Heart right ventricle (tissue), 16 donors: ENCODE measurements around the gene RALGPS1. TPM values are rescaled to one million over a fixed set of nuclear protein-coding genes. Genes with fewer than 3 reads are reported as not detected.

Experiments used
- ATAC-seq, 8 donors: fragments of 200-7000 bp; cut with Tn5 transposase; one replicate each; pipeline ENCODE4 v1.9.1; 2020; ENCODE audit warnings: mild to moderate bottlenecking in 8 of 8, moderate library complexity in 8 of 8, moderate number of reproducible peaks in 1 of 8
- DNase-seq, 2 donors: peaks; one replicate each; pipeline ENCODE4 v3.0.0-alpha.2; 2020
- H3K27ac ChIP-seq, 10 donors: fragments of 200-600 bp; sonication (generic) in 2 of 10; one replicate each; pipeline versions ENCODE4 v1.5.0 to v1.8.0; 2020 to 2022; ENCODE audit warnings: mild to moderate bottlenecking in 3 of 10
- H3K27me3 ChIP-seq, 7 donors: fragments of 200-600 bp; one replicate each; pipeline ENCODE4 v1.8.0; 2021 to 2022; ENCODE audit warnings: mild to moderate bottlenecking in 2 of 7
- H3K36me3 ChIP-seq, 9 donors: fragments of 200-600 bp; sonication (generic) in 1 of 9; one replicate each; pipeline versions ENCODE4 v1.5.0 to v1.8.0; 2020 to 2022; ENCODE audit warnings: mild to moderate bottlenecking in 2 of 9
- H3K4me1 ChIP-seq, 9 donors: fragments of 200-600 bp; sonication (generic) in 1 of 9; one replicate each; pipeline versions ENCODE4 v1.5.0 to v1.8.0; 2020 to 2022; ENCODE audit warnings: mild to moderate bottlenecking in 4 of 9
- H3K4me3 ChIP-seq, 10 donors: fragments of 200-600 bp; sonication (generic) in 2 of 10; one replicate each; pipeline versions ENCODE4 v1.5.0 to v1.8.0; 2020 to 2022; ENCODE audit warnings: mild to moderate bottlenecking in 7 of 10, moderate library complexity in 2 of 10
- H3K9me3 ChIP-seq, 11 donors: fragments of 200-600 bp in 10 of 11; sonication (generic) in 2 of 11; one replicate each; pipeline versions ENCODE4 v1.5.0 to v1.8.0; 2013 to 2022; ENCODE audit warnings: mild to moderate bottlenecking in 2 of 11, control low read depth in 1 of 11, moderate library complexity in 1 of 11
- CTCF ChIP-seq, 9 donors: fragments of 200-600 bp; sonication (generic) in 2 of 9; IDR thresholded peaks; one replicate each; pipeline versions ENCODE4 v1.5.0 to v1.8.0; 2021 to 2022; ENCODE audit warnings: antibody characterized with exemption in 9 of 9, mild to moderate bottlenecking in 5 of 9, moderate library complexity in 1 of 9
- WGBS, 2 donors: extraction: QIAGEN DNeasy Blood & Tissue Kit; methylation state at CpG; one replicate each; pipeline ENCODE4 v1.1.7; 2013; ENCODE audit warnings: inconsistent platforms in 1 of 2; 5-methylcytosine and 5-hydroxymethylcytosine counted together
- intact Hi-C, 10 donors: fragments of 100-400 bp; cut with DNase I; formaldehyde crosslinking; loops; one replicate each; pipeline versions ENCODE4 v1.11.1 to v1.14.2; 2022
- polyA plus RNA-seq, 2 donors: library from polyadenylated mRNA; stranded (reverse); fragments of 200-250 nt; gene quantifications; one replicate each; pipeline ENCODE4 v1.2.3, GENCODE V29; 2013
- total RNA-seq, 10 donors: library from RNA; stranded (reverse); fragmentation: NEBNext Ultra II Directional in 3 of 10; extraction: Animal tissue kit (Norgen Biotek cat#: 25700) in 3 of 10; gene quantifications; one replicate each; pipeline versions ENCODE4 v1.2.1 to v1.2.4, GENCODE V29; 2021 to 2023
- donor health status: Arrhythmogenic right ventricular cardiomyopathy.
- donor health status: ischemic (EF 13 %, LVEDD 7.1; RV severe dilation, severe dysfunction).
- donor health status: healthy with polysubstance abuse.
- donor health status: DM: no; HTN: yes; CAD: no.
- donor health status: DM: no; HTN: no; CAD: no.
- donor health status: ischemic (EF 25% LVEDD 6.9; RV normal size, moderate dysfunction).
- donor health status: ischemic (EF 25% LVEDD 5.7; RV mildly dilated, moderate dysfunction).
- donor health status: healthy.
- donor health status: DM: yes; HTN: yes; CAD: no.
- donor health status: Ischemic cardiomyopathy.
- donor health status: ischemic (EF 35%, LVEDD 5.7; RV mildly dilated, moderate dysfunction).
- donor health status: nonischemic (EF 11% LVEDD 7.7; RV severe dilation, severe dysfunction).
- donor health status: DM: yes; HTN: yes; CAD: no.
- donor health status: PGD.
- donor health status: ischemic (EF 29% LVEDD 5.4; RV normal size, mild dysfunction).
- donor health status: nonischemic (EF 23%, LVEDD 6.1; RV moderate dilation, normal function).

RALGPS1 gene
- total and polyA plus RNA-seq, 12 donors, result 4.2 to 25.0 (median 16.8) TPM

- no peaks in the 10 kb centered on the region for H3K36me3 ChIP-seq
- no peaks in the 10 kb centered on the region for H3K27me3 ChIP-seq
- no peak overlapping the region for H3K4me3 ChIP-seq
- no peak for ATAC-seq
- intact Hi-C loops, result no loop called here
- DNase-seq, result no peak
- H3K9me3 ChIP-seq, result no peaks in the 10 kb centered on the region
- H3K27ac ChIP-seq, result no peak overlapping the region
- peaks cover 0 to 27% (median 5%) of the 10 kb centered on the region in 9 donors for H3K4me1 ChIP-seq
- no peak for TF ChIP-seq CTCF (IDR thresholded peaks at IDR 0.05)
- WGBS, 2 donors, result 95 to 96% methylated on average over 4 of the region's 4 CpGs
Measured at GRCh38 chr9:127252410-127253318, 338.1 kb downstream of the RALGPS1 start.

- no peak for ATAC-seq
- H3K4me1 ChIP-seq, result peaks cover 0 to 29% (median 5%) of the 10 kb centered on the region in 9 donors
- no peaks in the 10 kb centered on the region for H3K36me3 ChIP-seq
- no peak for DNase-seq
- TF ChIP-seq CTCF (IDR thresholded peaks at IDR 0.05), result no peak
- intact Hi-C loops, result no loop called here
- no peak overlapping the region for H3K4me3 ChIP-seq
- WGBS, 2 donors, result 91 to 94% methylated on average over 2 of the region's 2 CpGs
- no peaks in the 10 kb centered on the region for H3K9me3 ChIP-seq
- H3K27ac ChIP-seq, result no peak overlapping the region
- no peaks in the 10 kb centered on the region for H3K27me3 ChIP-seq
Measured at GRCh38 chr9:127253446-127253845, 338.9 kb downstream of the RALGPS1 start.

- no peaks in the 10 kb centered on the region for H3K27me3 ChIP-seq
Measured at GRCh38 chr9:127255692-127256091, 341.1 kb downstream of the RALGPS1 start.

GRCh38 chr9:127256324-127256723, 341.7 kb downstream of the RALGPS1 start:
- Histone ChIP-seq H3K36me3 (no peaks in the 10 kb centered on the region), H3K27me3 (no peaks in the 10 kb centered on the region), H3K9me3 (no peaks in the 10 kb centered on the region), H3K4me1 (peaks cover 0 to 35% (median 7%) of the 10 kb centered on the region in 9 donors), H3K27ac (no peak overlapping the region), H3K4me3 (no peak overlapping the region)
- TF ChIP-seq CTCF (IDR thresholded peaks at IDR 0.05), result no peak
- WGBS, 2 donors, result 70 to 76% methylated on average over 5 of the region's 5 CpGs
- intact Hi-C loops, result no loop called here
- DNase-seq (no peak), ATAC-seq (no peak)

More at GRCh38 chr9:127255692-127256091, 341.1 kb downstream of the RALGPS1 start:
- H3K4me1 ChIP-seq, result peaks cover 0 to 40% (median 7%) of the 10 kb centered on the region in 9 donors
- H3K9me3 ChIP-seq, result no peaks in the 10 kb centered on the region
- H3K36me3 ChIP-seq, result no peaks in the 10 kb centered on the region
- intact Hi-C loops, result no loop called here
- H3K4me3 ChIP-seq, result no peak overlapping the region
- no peak overlapping the region for H3K27ac ChIP-seq
- TF ChIP-seq CTCF (IDR thresholded peaks at IDR 0.05), result no peak
- DNase-seq, result no peak
- no peak for ATAC-seq
